GM19463 (cell line): ENCODE data around the gene PCCA.
"Not testable (repeated sequence)": the region's sequence is repeated elsewhere in the genome, so short reads cannot be mapped to it uniquely, and the experiment has no call there.

Source experiments
- ATAC-seq: cut with Tn5 transposase; IDR thresholded peaks from one replicate; pipeline ENCODE4 v1.9.1; 2021; ENCODE audit warnings: mild to moderate bottlenecking, moderate library complexity; ENCODE audit not compliant: unreplicated experiment

PCCA gene

DNA sequence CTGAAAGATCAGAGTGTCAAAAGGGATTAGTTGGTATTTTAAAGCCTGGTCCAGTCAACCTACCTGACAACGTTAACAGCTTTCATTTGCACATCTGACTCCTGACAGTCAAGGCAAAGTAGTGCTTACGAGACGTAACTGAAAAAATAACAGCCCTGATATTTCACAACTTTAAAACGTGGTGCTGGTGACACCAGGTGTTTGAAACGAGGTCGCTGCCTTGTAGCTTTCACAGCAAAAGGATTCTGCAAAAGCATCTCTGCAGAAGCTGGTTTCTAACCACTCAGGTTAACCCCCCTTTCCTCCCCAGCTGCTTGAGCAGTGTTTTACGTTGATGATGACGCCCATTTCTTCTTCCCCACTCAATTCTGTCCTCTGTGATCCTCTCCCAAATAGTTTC lies 476.4 kb downstream of the PCCA start:
- ATAC-seq, result no peak

- ATAC-seq, result no peak
These were observed 477.6 kb downstream of the PCCA start for GRCh38 chr13:100566543-100566942.

DNA sequence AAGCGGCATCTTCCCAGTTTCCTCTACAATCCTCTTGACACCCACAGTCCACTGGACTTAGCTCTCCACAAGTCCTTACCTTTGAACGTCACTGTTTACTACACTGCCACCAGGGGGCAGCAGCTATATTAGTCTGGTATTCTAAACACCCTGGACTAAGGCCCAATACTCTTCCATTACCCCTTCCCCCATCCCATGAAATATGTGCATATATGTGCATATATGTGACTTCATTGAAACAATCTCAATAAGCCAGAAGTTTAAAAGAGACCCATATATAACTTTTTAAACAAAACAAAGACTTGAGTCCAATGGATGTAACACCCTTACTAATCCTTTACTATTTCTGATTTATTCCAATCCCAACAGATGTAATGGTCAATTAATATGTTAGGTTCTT lies 484.2 kb downstream of the PCCA start:
- ATAC-seq, result peak; percentile 95

DNA sequence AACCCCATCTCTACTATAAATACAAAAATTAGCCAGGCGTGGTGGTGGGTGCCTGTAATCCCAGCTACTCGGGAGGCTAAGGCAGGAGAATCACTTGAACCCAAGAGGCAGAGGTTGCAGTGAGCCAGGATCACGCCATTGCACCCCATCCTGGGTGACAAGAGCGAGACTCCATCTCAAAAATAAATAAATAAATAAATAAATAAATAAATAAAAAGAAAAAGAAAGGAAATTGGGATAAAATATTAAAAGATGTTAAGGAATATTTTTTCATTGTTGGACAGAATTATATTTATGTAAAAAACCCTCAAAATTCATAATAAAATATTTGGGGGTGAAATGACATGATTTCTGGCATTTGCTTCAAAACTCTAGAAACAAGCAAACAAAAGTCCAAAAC lies 488.3 kb downstream of the PCCA start:
- ATAC-seq, result not testable (repeated sequence)
